NCI-H510A (cell line): Measurements from ENCODE around the gene XPO6.

ENCODE experiments used
- DNase-seq: peaks from one replicate; lab custom pipeline; 2025; lab: John Stamatoyannopoulos, UW

Gene XPO6

GRCh38 chr16:28184625-28185024 is 27.1 kb downstream of the XPO6 start:
- DNase-seq, result no peak

- DNase-seq, result no peak
These were observed 27.8 kb downstream of the XPO6 start for GRCh38 chr16:28183930-28184329.

- no peak for DNase-seq
These were observed 28.3 kb downstream of the XPO6 start for GRCh38 chr16:28183484-28183883.

GRCh38 chr16:28182801-28183200 is 29.0 kb downstream of the XPO6 start:
- no peak for DNase-seq

GRCh38 chr16:28182183-28182582 is 29.6 kb downstream of the XPO6 start:
- no peak for DNase-seq

- DNase-seq, result no peak
These were observed 30.2 kb downstream of the XPO6 start for GRCh38 chr16:28181515-28181914.

GRCh38 chr16:28180655-28181460 is 30.9 kb downstream of the XPO6 start:
- no peak for DNase-seq

GRCh38 chr16:28179354-28179753 is 32.4 kb downstream of the XPO6 start:
- DNase-seq, result no peak

- DNase-seq, result no peak
These were observed 36.0 kb downstream of the XPO6 start for GRCh38 chr16:28175715-28176114.

GRCh38 chr16:28172336-28172735 is 39.4 kb downstream of the XPO6 start:
- no peak for DNase-seq

- no peak for DNase-seq
These were observed 39.9 kb downstream of the XPO6 start for GRCh38 chr16:28171816-28172215.

GRCh38 chr16:28168991-28169554 is 42.7 kb downstream of the XPO6 start:
- no peak for DNase-seq

- DNase-seq, result no peak
These were observed 44.0 kb downstream of the XPO6 start for GRCh38 chr16:28167730-28168129.

GRCh38 chr16:28167221-28167620 is 44.5 kb downstream of the XPO6 start:
- DNase-seq, result no peak

- DNase-seq, result no peak
These were observed 45.2 kb downstream of the XPO6 start for GRCh38 chr16:28166394-28167208.

- no peak for DNase-seq
These were observed 46.2 kb downstream of the XPO6 start for GRCh38 chr16:28165598-28165997.

- DNase-seq, result no peak
These were observed 47.6 kb downstream of the XPO6 start for GRCh38 chr16:28164140-28164539.

GRCh38 chr16:28163699-28164098 is 48.1 kb downstream of the XPO6 start:
- no peak for DNase-seq

GRCh38 chr16:28162326-28162877 is 49.4 kb downstream of the XPO6 start:
- no peak for DNase-seq

- no peak for DNase-seq
These were observed 50.1 kb downstream of the XPO6 start for GRCh38 chr16:28161626-28162025.

- DNase-seq, result no peak
These were observed 53.6 kb downstream of the XPO6 start for GRCh38 chr16:28158136-28158535.

GRCh38 chr16:28156056-28156680 is 55.6 kb downstream of the XPO6 start:
- DNase-seq, result no peak
